H1 (cell line): ENCODE measurements around the gene TBC1D20.

Experiments
- ASH2L ChIP-seq: fragments of 200-600, 300-600 bp; sonication (generic); IDR thresholded peaks from one replicate; pipeline ENCODE4 v1.7.1; 2017; ENCODE audit warnings: low read length
- ATF2 ChIP-seq: IDR thresholded peaks from 2 replicates; pipeline ENCODE4 v1.6.1; 2012; ENCODE audit warnings: low read length, inconsistent platforms
- BRCA1 ChIP-seq: IDR thresholded peaks from 2 replicates; pipeline ENCODE4 v1.6.1; 2012; ENCODE audit warnings: low read depth, low read length, improper control_type of control experiment
- CHD7 ChIP-seq: fragments of 300-600 bp; sonication (generic); IDR thresholded peaks from 2 replicates; pipeline ENCODE4 v1.7.1; 2012; ENCODE audit warnings: low read length, moderate library complexity, mild to moderate bottlenecking, inconsistent platforms; ENCODE audit not compliant: insufficient replicate concordance
- CTCF ChIP-seq, 3 experiments: IDR thresholded peaks; 1 replicate in 2 of 3; 2 replicates in 1 of 3; pipeline versions ENCODE4 v1.5.1 to v1.6.1; 2011; ENCODE audit warnings: low read length in 3 of 3, mild to moderate bottlenecking in 3 of 3, inconsistent platforms in 2 of 3, low read depth in 1 of 3, moderate library complexity in 1 of 3; ENCODE audit not compliant: insufficient read depth in 1 of 3; ENCODE audit errors: control extremely low read depth in 1 of 3
- EP300 ChIP-seq, 2 experiments: IDR thresholded peaks; 1 replicate in 1 of 2; 2 replicates in 1 of 2; pipeline ENCODE4 v1.6.1; 2011 to 2012; ENCODE audit warnings: low read depth in 2 of 2, low read length in 2 of 2, mild to moderate bottlenecking in 2 of 2, borderline replicate concordance in 1 of 2, inconsistent platforms in 1 of 2, moderate library complexity in 1 of 2
- FOSL1 ChIP-seq: IDR thresholded peaks from 2 replicates; pipeline ENCODE4 v1.6.1; 2011; ENCODE audit warnings: mild to moderate bottlenecking, low read depth, low read length, moderate library complexity; ENCODE audit not compliant: insufficient read depth
- GABPA ChIP-seq: IDR thresholded peaks from 2 replicates; pipeline ENCODE4 v1.6.1; 2011; ENCODE audit warnings: mild to moderate bottlenecking, low read length, moderate library complexity, borderline replicate concordance; ENCODE audit not compliant: insufficient read depth
- HDAC2 ChIP-seq, 2 experiments: fragments of 300-600 bp in 1 of 2; sonication (generic) in 1 of 2; IDR thresholded peaks; 2 replicates each; pipeline ENCODE4 v1.6.1; 2011 to 2012; ENCODE audit warnings: low read depth in 2 of 2, low read length in 2 of 2, mild to moderate bottlenecking in 2 of 2, moderate library complexity in 2 of 2, borderline replicate concordance in 1 of 2, inconsistent platforms in 1 of 2
- JUND ChIP-seq: IDR thresholded peaks from 2 replicates; pipeline ENCODE4 v1.6.1; 2011; ENCODE audit warnings: mild to moderate bottlenecking, improper control_type of control experiment, low read length
- POLR2A ChIP-seq, 2 experiments: IDR thresholded peaks; 1 replicate in 1 of 2; 2 replicates in 1 of 2; pipeline ENCODE4 v1.6.1; 2011; ENCODE audit warnings: low read depth in 2 of 2, low read length in 2 of 2, mild to moderate bottlenecking in 2 of 2; ENCODE audit errors: control extremely low read depth in 1 of 2
- RFX5 ChIP-seq: IDR thresholded peaks from 2 replicates; pipeline ENCODE4 v1.6.1; 2011; ENCODE audit warnings: low read depth, low read length, improper control_type of control experiment, borderline replicate concordance
- SIN3A ChIP-seq, 2 experiments: IDR thresholded peaks in 1 of 2; conservative IDR thresholded peaks in 1 of 2; 2 replicates each; pipeline ENCODE4 v1.6.1; 2011 to 2012; ENCODE audit warnings: low read length in 2 of 2, improper control_type of control experiment in 1 of 2, low read depth in 1 of 2, mild to moderate bottlenecking in 1 of 2
- SP1 ChIP-seq: IDR thresholded peaks from 2 replicates; pipeline ENCODE4 v1.6.1; 2011; ENCODE audit warnings: low read depth, low read length

GRCh38 chr20:414161-414560 is 48.2 kb downstream of the TBC1D20 start:
- TF ChIP-seq POLR2A (IDR thresholded peaks at IDR 0.05; ENCODE audit: control extremely low read depth in 1 of 2, low read depth in 2 of 2, low read length in 2 of 2) (no peak), ASH2L (no peak), CTCF (IDR thresholded peaks at IDR 0.05; ENCODE audit: control extremely low read depth in 1 of 3, insufficient read depth in 1 of 3, low read depth in 1 of 3, low read length in 3 of 3) (no peak), FOSL1 (no peak), CHD7 (no peak), SP1 (no peak), SIN3A (conservative IDR thresholded peaks at IDR 0.05 in 1 of 2, IDR thresholded peaks at IDR 0.05 in 1 of 2; ENCODE audit: low read depth in 1 of 2, low read length in 2 of 2) (no peak), EP300 (IDR thresholded peaks at IDR 0.05; ENCODE audit: borderline replicate concordance in 1 of 2, low read depth in 2 of 2, low read length in 2 of 2) (no peak), ATF2 (no peak), JUND (no peak), RFX5 (no peak), HDAC2 (IDR thresholded peaks at IDR 0.05; ENCODE audit: borderline replicate concordance in 1 of 2, low read depth in 2 of 2, low read length in 2 of 2) (no peak), GABPA (no peak), BRCA1 (no peak)
